ENCODE measurements around the gene ITGAL.
"Not testable (repeated sequence)": the region's sequence is repeated elsewhere in the genome, so short reads cannot be mapped to it uniquely, and the experiment has no call there.

ITGAL gene

GRCh38 chr16:30493941-30494488 lies 21.5 kb downstream of the ITGAL start:
- DNase-seq, result no peak

- DNase-seq, result no peak
Observed at GRCh38 chr16:30494709-30495108, 22.2 kb downstream of the ITGAL start.

GRCh38 chr16:30499284-30499683 lies 26.7 kb downstream of the ITGAL start:
- DNase-seq, result no peak

- DNase-seq, result no peak
Observed at GRCh38 chr16:30503403-30504296, 31.1 kb downstream of the ITGAL start.

- DNase-seq, result no peak
Observed at GRCh38 chr16:30509081-30509765, 36.7 kb downstream of the ITGAL start.

GRCh38 chr16:30510376-30510938 lies 37.9 kb downstream of the ITGAL start:
- no peak for DNase-seq

- no peak for DNase-seq
Observed at GRCh38 chr16:30511509-30511908, 39.0 kb downstream of the ITGAL start.

- DNase-seq, result no peak
Observed at GRCh38 chr16:30515275-30515674, 42.7 kb downstream of the ITGAL start.

- no peak for DNase-seq
Observed at GRCh38 chr16:30518552-30518951, 46.0 kb downstream of the ITGAL start.

GRCh38 chr16:30519120-30520049 lies 46.8 kb downstream of the ITGAL start:
- DNase-seq, result no peak

GRCh38 chr16:30521476-30521872 lies 48.9 kb downstream of the ITGAL start:
- DNase-seq, result no peak

- DNase-seq, result no peak
Observed at GRCh38 chr16:30521873-30522641, 49.5 kb downstream of the ITGAL start.

GRCh38 chr16:30522702-30523463 lies 50.3 kb downstream of the ITGAL start:
- not testable (repeated sequence) for DNase-seq

GRCh38 chr16:30523768-30524574 lies 51.4 kb downstream of the ITGAL start:
- no peak for DNase-seq

GRCh38 chr16:30524575-30525568 lies 52.3 kb downstream of the ITGAL start:
- DNase-seq, result no peak

- no peak for DNase-seq
Observed at GRCh38 chr16:30525844-30526136, 53.2 kb downstream of the ITGAL start.

GRCh38 chr16:30526137-30526822 lies 53.7 kb downstream of the ITGAL start, which contains the start of gene ZNF768:
TSS of gene ZNF768 (minus strand) at chr16:30526566. CDS start at chr16:30526413, 153 bp downstream.
- no peak for DNase-seq

Data from activated CD4-positive, alpha-beta T cell treated with anti-CD3 and anti-CD28 coated beads, Interleukin-10, Interleukin-2, amounts not matched to agents 100 ng/mL and 50 ng/mL, durations not matched to agents 16 hours and 8 hours (primary cell).